Measurements from ENCODE around the gene BAIAP2. TPM values are rescaled to one million over a fixed set of nuclear protein-coding genes. Genes with fewer than 3 reads are reported as not detected.

BAIAP2 gene
- polyA plus RNA-seq, 1 experiment = 9.6 TPM

DNA sequence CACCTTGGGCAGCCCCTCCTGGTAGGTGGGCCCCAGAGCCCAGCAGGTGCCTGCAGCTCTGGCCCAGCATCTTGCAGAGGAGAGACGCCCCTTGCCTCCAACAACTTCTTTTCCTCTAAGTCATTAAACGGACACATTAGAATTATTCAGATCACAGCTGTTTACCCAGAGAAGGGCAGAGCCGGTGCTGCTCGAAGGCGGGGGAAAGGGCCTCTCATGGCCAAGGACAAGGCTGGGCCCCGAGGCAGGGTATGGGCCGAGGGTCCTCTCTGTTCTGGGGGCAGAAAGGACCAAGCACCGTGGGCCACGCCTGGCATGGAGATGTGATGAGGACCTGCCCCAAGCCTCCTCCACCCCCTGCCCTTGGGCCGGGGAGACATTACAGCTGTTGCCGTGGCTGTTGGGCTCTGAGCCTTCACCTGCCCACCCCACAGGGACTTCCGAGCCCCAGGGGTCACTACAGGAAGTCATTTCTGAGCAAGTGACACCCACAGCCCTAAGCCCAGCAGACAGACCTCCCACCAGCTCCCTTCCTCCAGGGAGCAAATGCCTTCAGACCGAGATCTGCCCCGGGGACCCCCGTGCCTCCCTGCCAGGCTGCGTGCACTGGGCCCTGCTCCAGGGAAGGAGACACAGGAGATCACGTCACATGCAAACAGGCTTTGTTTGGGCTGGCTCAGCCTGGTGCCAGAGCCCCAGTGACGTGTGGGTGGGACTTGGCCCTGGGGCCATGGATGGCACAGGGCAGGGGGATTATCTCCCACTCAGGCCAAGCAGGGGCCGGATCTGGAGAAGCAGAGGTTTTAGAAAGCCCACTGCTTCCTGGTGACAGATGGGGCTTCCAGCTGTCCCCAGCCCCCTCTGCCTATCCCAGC is 129.7 kb downstream of the BAIAP2 start:
- POLR2A ChIA-PET = interaction anchor here (0.6 kb wide), 1 partner anchor 220 kb away, joined by 3 read pairs; no protein-coding TSS in a partner anchor
- peaks cover 47% of the 10 kb centered on the region for H3K27me3 ChIP-seq (ENCODE audit: control insufficient read depth, insufficient read depth, low read length)
- no peak for TF ChIP-seq CTCF (IDR thresholded peaks at IDR 0.05; ENCODE audit: low read depth, low read length)
- H3K9me3 ChIP-seq (ENCODE audit: control insufficient read depth, insufficient read depth, low read length) = no peaks in the 10 kb centered on the region; the same call in 1 of the 2 replicates
- no peak overlapping the region for H3K4me3 ChIP-seq (ENCODE audit: low read depth, low read length)
- H3K27ac ChIP-seq (ENCODE audit: low read depth, low read length) = no peak overlapping the region
- no peak for DNase-seq (ENCODE audit: low read depth, low spot score)
- CTCF ChIA-PET = no interaction called here

- no peak for DNase-seq (ENCODE audit: low read depth, low spot score)
- peak within 1 kb of the TSS; percentile 4; the same call in 1 of the 2 replicates for H3K4me3 ChIP-seq (ENCODE audit: low read depth, low read length)
- ChIA-PET POLR2A (no interaction called here), CTCF (no interaction called here)
- H3K27me3 ChIP-seq (ENCODE audit: control insufficient read depth, insufficient read depth, low read length) = peaks cover 47% of the 10 kb centered on the region
- no peak for TF ChIP-seq CTCF (IDR thresholded peaks at IDR 0.05; ENCODE audit: low read depth, low read length)
- H3K9me3 ChIP-seq (ENCODE audit: control insufficient read depth, insufficient read depth, low read length) = no peaks in the 10 kb centered on the region; the same call in 1 of the 2 replicates
- no peak within 1 kb of the TSS for H3K27ac ChIP-seq (ENCODE audit: low read depth, low read length)
Measured at GRCh38 chr17:81165246-81166032, 130.5 kb downstream of the BAIAP2 start, which contains the start of gene PVALEF. Gene PVALEF (plus strand): TSS chr17:81165507. CDS start chr17:81181227, 15,720 bp downstream.

DNA sequence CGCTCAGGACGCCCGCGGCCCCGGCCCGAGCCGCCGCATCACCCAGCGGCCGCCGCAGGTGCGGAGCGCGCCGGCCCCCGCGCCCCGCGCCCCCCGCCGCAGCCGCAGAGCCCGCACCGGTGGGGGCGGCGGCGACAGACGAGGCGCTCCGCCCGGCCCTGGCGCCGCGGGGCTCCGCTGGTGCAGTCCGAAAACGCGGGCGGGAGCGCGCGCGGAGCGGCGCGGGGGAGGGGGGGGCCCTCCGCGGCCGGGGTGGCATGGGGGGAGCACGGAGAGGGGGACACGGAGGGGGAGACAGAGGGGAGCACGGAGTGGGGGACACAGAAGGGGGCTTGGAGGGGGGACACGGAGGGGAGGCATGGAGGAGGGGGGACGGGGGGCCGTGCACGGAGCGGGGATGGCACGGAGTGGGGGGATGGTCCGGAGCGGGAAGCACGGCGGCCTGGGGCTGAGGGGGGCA is 131.1 kb downstream of the BAIAP2 start, which contains the start of gene AATK:
Gene AATK (minus strand): TSS at position 189 of the 460 bp plus-strand sequence. CDS start 229 bp downstream, outside the sequence.
- ChIA-PET CTCF (no interaction called here), POLR2A (no interaction called here)
- H3K27me3 ChIP-seq (ENCODE audit: control insufficient read depth, insufficient read depth, low read length) = peaks cover 46% of the 10 kb centered on the region
- peak within 1 kb of the TSS; percentile 4; the same call in 1 of the 2 replicates for H3K4me3 ChIP-seq (ENCODE audit: low read depth, low read length)
- no peaks in the 10 kb centered on the region; the same call in 1 of the 2 replicates for H3K9me3 ChIP-seq (ENCODE audit: control insufficient read depth, insufficient read depth, low read length)
- H3K27ac ChIP-seq (ENCODE audit: low read depth, low read length) = no peak within 1 kb of the TSS
- DNase-seq (ENCODE audit: low read depth, low spot score) = no peak
- no peak for TF ChIP-seq CTCF (IDR thresholded peaks at IDR 0.05; ENCODE audit: low read depth, low read length)

Small RNA genes lying within 50 kb of the gene (small RNA-seq; reads per million reads assigned to genes)
- gene MIR1250 (ENCODE audit: insufficient read length, low read depth) (not detected), gene MIR3065 (ENCODE audit: insufficient read length, low read depth) (37.6 reads per million, percentile 84 among the genes with 10 or more reads in this experiment), gene MIR657 (ENCODE audit: insufficient read length, low read depth) (not detected)

Other genes starting within 250 kb of the BAIAP2 start
- gene CHMP6, start 43.3 kb upstream of the BAIAP2 start, polyA plus RNA-seq (2011; rRNA removed) = 25.2 and 27.3 TPM in 2 replicates
- gene PVALEF, start 130.4 kb downstream of the BAIAP2 start, polyA plus RNA-seq (2011; rRNA removed) = not detected in 2 replicates
- gene AATK, start 131.1 kb downstream of the BAIAP2 start, polyA plus RNA-seq (2011; rRNA removed) = 0.16 TPM in 2 replicates
- gene CEP131, start 187.8 kb downstream of the BAIAP2 start, polyA plus RNA-seq (2011; rRNA removed) = 2.2 and 3.0 TPM in 2 replicates
- 7.5 and 10.0 TPM in 2 replicates for gene TEPSIN, start 203.9 kb downstream of the BAIAP2 start, polyA plus RNA-seq (2011; rRNA removed)
- gene NDUFAF8, start 204.2 kb downstream of the BAIAP2 start, polyA plus RNA-seq (2011; rRNA removed) = 133 and 181 TPM in 2 replicates

All from AG04450 (cell line).